NCI-H510A (cell line): Measurements from ENCODE around the gene ERH.

Experiments used
- DNase-seq: peaks from one replicate; lab custom pipeline; 2025; lab: John Stamatoyannopoulos, UW

ERH gene

GRCh38 chr14:69355607-69356281 is 42.4 kb downstream of the ERH start:
- no peak for DNase-seq

DNA sequence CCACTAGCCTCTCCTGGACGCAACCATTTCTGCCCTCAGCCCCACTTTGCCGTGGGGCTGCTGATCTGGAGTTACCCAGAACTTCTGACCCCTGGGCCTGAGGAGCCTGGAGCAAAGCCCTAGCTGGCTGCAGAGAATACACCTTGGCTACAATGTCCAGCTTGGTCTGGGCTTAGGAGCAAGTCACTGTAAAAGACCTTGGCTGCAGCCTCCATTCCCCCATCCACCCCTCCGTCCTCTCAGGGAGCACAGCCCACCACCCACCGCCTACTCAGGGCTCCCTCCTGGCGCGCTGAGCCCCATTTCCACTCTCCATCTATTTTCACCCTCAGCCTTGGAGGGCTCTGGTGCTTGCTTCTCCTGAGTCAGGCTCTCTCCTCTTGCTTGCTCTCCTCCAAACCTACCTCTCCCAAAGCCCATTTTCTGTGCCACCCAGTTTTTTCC is 42.9 kb downstream of the ERH start:
- DNase-seq: no peak

GRCh38 chr14:69354383-69355153 is 43.5 kb downstream of the ERH start:
- DNase-seq: no peak

GRCh38 chr14:69353168-69353567 is 44.9 kb downstream of the ERH start:
- DNase-seq: no peak

DNA sequence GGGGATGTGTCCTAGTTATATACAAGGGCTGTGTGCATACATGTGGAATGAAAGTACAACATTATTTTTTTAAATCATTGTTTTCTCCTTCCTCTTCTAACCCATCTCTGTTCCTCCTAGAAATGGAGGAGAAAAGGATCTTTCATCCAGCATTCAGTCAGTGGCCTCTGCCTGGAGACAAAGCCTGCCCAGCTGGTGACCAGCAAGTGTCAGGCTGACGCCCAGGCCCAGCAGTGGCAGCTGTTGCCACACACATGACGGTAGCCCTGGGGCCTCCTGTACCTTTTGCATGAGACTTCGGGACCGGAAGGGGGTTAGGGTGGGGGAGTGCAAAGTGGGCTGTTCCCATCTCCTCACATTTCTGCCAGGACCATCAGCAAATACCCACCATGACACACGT is 46.2 kb downstream of the ERH start:
- no peak for DNase-seq

DNA sequence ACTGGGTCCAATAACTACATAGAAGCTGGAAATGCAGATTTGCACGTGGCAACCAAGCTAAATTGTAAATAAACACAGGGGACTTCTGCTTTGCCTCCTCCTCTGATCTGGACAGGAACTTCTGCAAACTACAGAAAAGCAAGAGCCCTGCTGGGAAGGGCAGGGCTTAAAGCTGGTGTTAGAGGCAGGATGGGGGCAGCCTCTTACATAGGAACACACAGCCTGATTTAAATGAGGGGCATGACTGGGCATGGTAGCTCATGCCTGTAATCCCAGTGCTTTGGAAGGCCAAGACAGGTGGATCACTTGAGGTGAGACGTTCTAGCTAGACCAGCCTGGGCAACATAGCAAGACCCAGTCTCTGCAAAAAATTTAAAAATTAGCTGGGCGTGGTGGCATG is 46.7 kb downstream of the ERH start:
- no peak for DNase-seq

- no peak for DNase-seq
Measured at GRCh38 chr14:69350892-69351291, 47.2 kb downstream of the ERH start.

GRCh38 chr14:69349091-69349777 is 48.9 kb downstream of the ERH start:
- no peak for DNase-seq

DNA sequence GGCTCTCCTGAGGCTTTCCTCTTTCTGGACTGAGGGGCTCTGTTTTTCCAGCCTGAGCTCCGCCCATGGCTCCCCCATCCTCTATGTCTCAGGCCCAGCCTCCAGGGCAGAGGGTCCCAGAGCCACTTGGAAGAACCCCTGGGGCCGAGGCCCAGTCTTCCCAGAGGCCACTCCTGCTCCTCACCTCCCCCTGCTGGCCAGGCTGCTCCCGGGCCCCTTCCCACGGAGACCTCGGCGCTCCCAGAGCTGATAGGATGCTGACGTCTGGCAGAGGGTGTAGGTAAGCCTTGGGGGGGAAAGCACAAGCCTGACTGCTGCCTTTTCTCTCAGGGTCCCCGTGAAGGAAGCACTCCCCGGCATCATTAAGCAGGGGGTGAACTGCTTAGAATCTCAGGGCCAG is 51.4 kb downstream of the ERH start:
- no peak for DNase-seq

DNA sequence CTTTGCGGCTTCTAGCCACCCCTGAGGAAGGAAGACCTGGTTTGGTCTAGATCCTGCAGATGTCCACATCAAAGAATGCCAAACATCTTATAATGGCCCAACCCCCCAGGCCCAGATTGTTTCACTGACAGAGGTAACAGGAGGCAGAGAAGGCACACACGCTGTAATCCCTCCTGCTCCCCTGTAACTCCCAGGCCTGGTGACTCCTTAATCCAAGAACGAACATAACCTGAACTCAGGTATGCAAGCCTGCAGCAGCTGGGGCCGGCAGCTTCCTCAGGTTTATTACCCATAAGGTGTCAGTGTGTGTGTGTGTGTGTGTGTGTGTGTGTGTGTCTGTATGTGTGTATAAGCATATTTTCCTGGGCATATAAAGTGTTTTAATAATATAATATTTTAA is 52.7 kb downstream of the ERH start:
- no peak for DNase-seq

- no peak for DNase-seq
Measured at GRCh38 chr14:69344171-69344570, 53.9 kb downstream of the ERH start.

DNA sequence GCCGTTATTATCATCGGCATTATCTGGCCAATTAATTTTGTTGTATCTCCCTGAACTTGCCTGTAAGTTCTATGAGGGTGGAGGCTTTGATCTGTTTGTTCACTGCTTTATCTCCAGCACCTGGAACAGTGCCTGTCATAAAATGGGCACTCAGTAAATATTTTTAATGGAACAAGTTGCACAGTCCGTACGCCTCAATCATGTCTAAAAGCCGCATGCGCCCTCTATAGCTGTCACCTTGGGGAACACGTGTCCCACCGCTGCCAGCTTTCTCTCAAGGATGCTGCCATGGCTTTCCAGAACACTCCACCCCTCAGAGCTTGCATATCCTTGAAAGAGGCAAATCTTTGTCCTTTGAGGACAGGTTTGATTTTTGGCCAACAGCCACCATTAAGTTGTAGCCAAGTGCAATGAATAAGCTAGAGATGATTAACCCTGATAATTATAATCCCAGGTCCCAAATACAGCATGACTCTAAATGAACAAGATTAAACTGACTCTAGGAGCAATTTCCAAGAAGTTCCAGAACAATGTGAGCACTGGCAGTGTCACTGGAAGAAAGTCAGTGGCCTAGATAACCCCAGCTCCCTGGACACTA is 55.1 kb downstream of the ERH start:
- DNase-seq: no peak

DNA sequence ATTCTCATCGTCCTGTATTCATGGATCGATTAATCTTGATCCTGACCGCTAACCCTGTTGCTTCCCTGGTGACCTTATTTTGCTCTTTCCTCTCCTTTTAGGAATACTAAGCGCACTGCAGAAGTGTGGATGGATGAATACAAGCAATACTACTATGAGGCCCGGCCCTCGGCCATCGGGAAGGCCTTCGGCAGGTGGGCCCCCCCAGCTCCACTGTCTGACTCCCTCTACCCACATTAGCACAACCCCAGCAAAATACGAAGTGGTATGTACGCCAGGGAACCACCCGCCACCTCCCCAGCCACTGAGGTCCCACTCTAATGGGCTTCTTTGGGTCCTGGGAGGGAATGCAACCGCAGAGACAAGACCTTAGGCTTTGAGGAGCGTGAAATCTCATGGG is 58.7 kb downstream of the ERH start:
- DNase-seq: no peak

- no peak for DNase-seq
Measured at GRCh38 chr14:69337984-69338383, 60.1 kb downstream of the ERH start.

DNA sequence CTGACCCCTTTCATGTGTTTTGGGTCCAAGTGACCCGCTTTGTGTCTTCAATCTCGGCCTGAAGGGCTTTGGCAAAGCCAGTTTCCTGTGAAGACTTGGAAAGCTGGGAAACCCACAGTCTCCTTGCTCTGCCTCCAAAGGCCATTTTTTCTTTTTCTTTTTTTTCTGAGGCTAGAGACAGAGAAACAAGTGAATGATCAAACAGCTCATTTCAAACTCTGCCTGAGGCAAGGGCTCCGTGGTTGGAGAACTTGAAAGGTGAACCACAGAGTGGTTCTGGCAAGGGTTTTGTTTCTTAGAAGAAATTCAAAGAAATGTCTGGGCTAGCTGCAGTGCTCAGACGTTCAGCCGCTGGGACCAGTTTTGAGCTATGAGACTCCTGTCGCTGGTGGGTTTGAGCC is 62.7 kb downstream of the ERH start:
- DNase-seq: no peak

DNA sequence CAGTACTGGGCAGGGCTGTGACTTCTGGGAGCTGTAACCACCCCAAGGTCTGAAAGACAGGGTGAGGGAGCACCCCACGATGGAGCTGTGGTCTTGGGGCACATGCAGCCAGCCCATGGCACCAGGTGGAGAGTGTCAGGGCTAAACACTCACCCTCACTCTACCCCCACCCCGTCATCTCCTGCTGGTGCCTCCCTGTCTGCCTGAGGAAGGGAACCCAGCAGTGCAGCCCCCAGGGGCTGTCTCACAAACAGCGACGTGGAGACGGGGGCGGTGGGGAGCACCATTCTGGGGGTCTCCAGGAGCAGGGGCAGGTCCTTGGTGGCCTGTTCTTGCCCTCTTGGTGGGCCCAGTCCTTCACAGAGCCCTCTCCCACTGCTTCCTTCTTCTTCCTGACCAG is 63.5 kb downstream of the ERH start:
- DNase-seq: no peak

GRCh38 chr14:69333791-69334337 is 64.2 kb downstream of the ERH start:
- no peak for DNase-seq

GRCh38 chr14:69332782-69333395 is 65.2 kb downstream of the ERH start:
- no peak for DNase-seq

GRCh38 chr14:69331206-69331605 is 66.9 kb downstream of the ERH start:
- no peak for DNase-seq
